AG04450 (cell line): Measurements from ENCODE around the gene POLD2. TPM values are rescaled to one million over a fixed set of nuclear protein-coding genes. Genes with fewer than 3 reads are reported as not detected.

Source experiments
- CTCF ChIA-PET: fragments of 300-600, 350-600 bp; formaldehyde crosslinking; extraction: SDS; loops from one replicate; lab custom pipeline; 2022; ENCODE audit warnings: antibody characterized with exemption, inconsistent platforms; lab: Charles Lee
- POLR2A ChIA-PET: fragments of 350-600 bp; formaldehyde crosslinking; extraction: SDS; loops from one replicate; lab custom pipeline; 2021; ENCODE audit warnings: antibody characterized with exemption, inconsistent platforms; lab: Yijun Ruan, JAX
- DNase-seq: peaks from one replicate; pipeline ENCODE4 v3.0.0-alpha.2; 2011; ENCODE audit warnings: low read depth, low spot score
- H3K27ac ChIP-seq: one replicate; pipeline ENCODE4 v1.5.1; 2012; ENCODE audit warnings: low read depth, low read length, control low read depth
- H3K27me3 ChIP-seq: one replicate; pipeline ENCODE4 v1.6.0; 2012; ENCODE audit warnings: low read length; ENCODE audit not compliant: control insufficient read depth, insufficient read depth
- H3K4me3 ChIP-seq: 2 replicates; pipeline ENCODE4 v1.5.1; 2011; ENCODE audit warnings: mild to moderate bottlenecking, low read depth, low read length, control low read depth
- H3K9me3 ChIP-seq: 2 replicates; pipeline ENCODE4 v1.5.1; 2012; ENCODE audit warnings: low read length; ENCODE audit not compliant: control insufficient read depth, insufficient read depth
- CTCF ChIP-seq: IDR thresholded peaks from 2 replicates; pipeline ENCODE4 v1.5.1; 2011; ENCODE audit warnings: low read depth, low read length, control low read depth, inconsistent platforms
- polyA plus RNA-seq: library from polyadenylated mRNA; depleted of rRNA; stranded (reverse); fragments of >200 nt; gene quantifications from 2 replicates; pipeline ENCODE4 v1.2.3, GENCODE V29; 2011

Gene POLD2
- polyA plus RNA-seq, 1 experiment, result 64.8 TPM

GRCh38 chr7:44075296-44076075, 47.9 kb downstream of the POLD2 start:
- ChIA-PET CTCF (interaction anchor here (0.7 kb wide), 1 partner anchor 165 kb away, joined by 3 read pairs; no protein-coding TSS in a partner anchor), POLR2A (interaction anchor here (0.6 kb wide), 1 partner anchor 13 kb away, joined by 5 read pairs; no protein-coding TSS in a partner anchor)
- no peak overlapping the region for H3K27ac ChIP-seq
- no peak for DNase-seq
- H3K27me3 ChIP-seq, result no peaks in the 10 kb centered on the region
- H3K4me3 ChIP-seq, result no peak overlapping the region
- no peaks in the 10 kb centered on the region; the same call in 1 of the 2 replicates for H3K9me3 ChIP-seq
- TF ChIP-seq CTCF, result no peak

- TF ChIP-seq CTCF, result no peak
- no peaks in the 10 kb centered on the region for H3K9me3 ChIP-seq
- H3K27ac ChIP-seq, result peak overlapping the region; percentile 31
- no peak overlapping the region for H3K4me3 ChIP-seq
- no peak for DNase-seq
- H3K27me3 ChIP-seq, result no peaks in the 10 kb centered on the region
- POLR2A ChIA-PET, result no interaction called here
- CTCF ChIA-PET, result no interaction called here
Measured at GRCh38 chr7:44074349-44074695, 49.0 kb downstream of the POLD2 start.

GRCh38 chr7:44073664-44074348, 49.5 kb downstream of the POLD2 start:
- DNase-seq, result no peak
- no peaks in the 10 kb centered on the region for H3K9me3 ChIP-seq
- CTCF ChIA-PET, result interaction anchor here (3.8 kb wide), 1 partner anchor 122 kb away, joined by 39 read pairs; no protein-coding TSS in a partner anchor
- no peak overlapping the region for H3K4me3 ChIP-seq
- no peaks in the 10 kb centered on the region for H3K27me3 ChIP-seq
- no peak overlapping the region for H3K27ac ChIP-seq
- TF ChIP-seq CTCF, result no peak
- POLR2A ChIA-PET, result interaction anchor here (1.4 kb wide), 1 partner anchor 15 kb away, joined by 4 read pairs; no protein-coding TSS in a partner anchor

- Histone ChIP-seq H3K27me3 (no peaks in the 10 kb centered on the region), H3K9me3 (no peaks in the 10 kb centered on the region), H3K4me3 (no peak overlapping the region), H3K27ac (peak overlapping the region; percentile 31)
- CTCF ChIA-PET, result interaction anchor here (0.6 to 3.8 kb wide), 8 partner anchors 29 to 319 kb away, joined by 3 to 39 read pairs (median 6); partner anchors contain the start of gene YKT6
- TF ChIP-seq CTCF, result peak; percentile 95
- DNase-seq, result peak; percentile 61
- POLR2A ChIA-PET, result interaction anchor here (0.6 to 1.4 kb wide), 2 partner anchors 16 to 123 kb away, joined by 3 to 4 read pairs; no protein-coding TSS in a partner anchor
Measured at GRCh38 chr7:44072364-44073231, 50.8 kb downstream of the POLD2 start.
